GM21717 (cell line): ENCODE results near the gene ABCB6.
"Not testable (repeated sequence)": the region's sequence is repeated elsewhere in the genome, so short reads cannot be mapped to it uniquely, and the experiment has no call there.

Source experiments
- ATAC-seq: cut with Tn5 transposase; IDR thresholded peaks from one replicate; pipeline ENCODE4 v1.9.1; 2021; ENCODE audit warnings: mild to moderate bottlenecking, moderate library complexity; ENCODE audit not compliant: unreplicated experiment

Gene ABCB6

GRCh38 chr2:219218732-219219701 is at the start of gene ABCB6:
ABCB6 (minus strand) TSS chr2:219218958; CDS start chr2:219218673, 285 bp downstream.
- ATAC-seq: peak; percentile 78

DNA sequence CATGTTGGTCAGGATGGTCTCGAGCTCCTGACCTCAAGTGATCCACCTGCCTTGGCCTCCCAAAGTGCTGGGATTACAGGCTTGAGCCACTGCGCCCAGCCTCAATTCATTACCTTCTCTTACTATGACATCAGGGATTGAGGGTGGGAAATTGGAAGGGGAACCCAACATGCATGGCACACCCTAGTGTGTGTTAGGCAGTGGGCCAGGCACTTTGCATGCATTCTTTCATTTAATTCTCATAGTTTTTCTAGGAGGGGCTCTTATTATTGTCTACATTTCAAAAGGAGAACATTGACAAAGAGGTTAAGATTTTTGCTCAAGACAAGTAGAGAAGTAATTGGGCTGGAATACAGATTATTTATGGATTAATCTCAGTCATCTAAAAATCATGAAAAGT is 49.5 kb upstream of the ABCB6 start:
- no peak for ATAC-seq

GRCh38 chr2:219266886-219267285 is 48.1 kb upstream of the ABCB6 start:
- no peak for ATAC-seq

GRCh38 chr2:219266232-219266631 is 47.5 kb upstream of the ABCB6 start:
- no peak for ATAC-seq

GRCh38 chr2:219261024-219261855 is 42.5 kb upstream of the ABCB6 start:
- ATAC-seq: no peak

DNA sequence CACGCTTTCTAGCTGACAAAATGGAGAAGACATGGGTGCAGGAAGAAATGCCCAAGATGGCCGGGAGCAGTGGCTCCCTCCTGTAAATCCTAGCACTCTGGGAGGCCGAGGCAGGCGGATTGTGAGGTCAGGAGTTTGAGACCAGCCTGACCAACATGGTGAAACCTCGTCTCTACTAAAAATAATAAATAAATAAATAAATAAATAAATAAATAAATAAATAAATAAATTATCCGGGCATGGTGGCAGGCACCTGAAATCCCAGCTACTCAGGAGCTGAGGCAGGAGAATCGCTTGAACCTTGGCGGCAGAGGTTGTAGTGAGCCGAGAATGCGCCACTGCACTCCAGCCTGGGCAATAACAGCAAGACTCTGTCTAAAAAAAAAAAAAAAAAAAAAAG is 40.2 kb upstream of the ABCB6 start:
- ATAC-seq: not testable (repeated sequence)

- ATAC-seq: peak; percentile 34
These were observed 35.9 kb upstream of the ABCB6 start for GRCh38 chr2:219254590-219255201.

DNA sequence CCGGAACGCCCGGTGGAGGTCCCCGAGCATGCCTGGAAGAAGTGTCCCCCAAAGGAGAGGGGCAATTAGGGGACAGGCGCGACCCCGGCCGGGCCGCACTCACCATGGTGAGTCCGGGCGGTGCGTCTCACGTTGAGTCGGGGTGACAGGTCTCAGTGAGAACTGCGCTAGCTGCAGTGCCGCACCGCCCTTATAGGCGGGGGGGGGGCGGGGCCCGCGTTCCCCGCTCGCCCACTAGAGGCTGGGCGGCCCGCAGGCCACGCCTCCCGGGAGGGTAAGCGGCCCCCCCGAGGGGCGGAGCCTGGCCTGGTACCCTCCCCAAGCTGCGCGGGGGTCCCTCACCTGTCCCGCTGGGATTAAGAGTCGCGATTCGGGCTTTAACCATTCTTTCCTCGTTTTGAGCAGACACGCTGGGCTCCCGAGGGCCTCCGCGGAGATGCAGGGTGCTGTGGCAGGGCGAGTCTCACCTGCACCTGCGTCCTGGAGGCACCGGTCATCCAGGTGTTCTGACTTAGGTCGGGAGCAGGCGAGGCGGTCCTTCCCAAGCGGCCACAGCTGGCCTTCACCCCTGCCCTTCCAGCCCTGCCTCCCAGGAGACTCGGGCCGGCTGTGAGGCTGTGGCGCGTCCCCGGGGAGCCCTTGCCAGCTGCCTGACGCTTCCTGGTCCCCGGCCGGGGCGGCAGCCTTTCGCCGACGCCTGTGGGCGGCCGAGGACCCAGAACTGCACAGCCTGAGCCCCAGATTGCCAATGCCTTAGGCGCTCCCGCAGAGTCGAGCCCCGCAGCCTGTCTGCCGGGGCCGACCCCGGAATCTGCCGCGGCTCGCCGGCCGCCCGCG is 35.2 kb upstream of the ABCB6 start, which contains the start of gene TUBA4A:
Gene TUBA4A (minus strand): TSS at position 166 of the 837 bp plus-strand sequence. CDS start 60 bp downstream, at position 106.
- ATAC-seq: peak; percentile 47

DNA sequence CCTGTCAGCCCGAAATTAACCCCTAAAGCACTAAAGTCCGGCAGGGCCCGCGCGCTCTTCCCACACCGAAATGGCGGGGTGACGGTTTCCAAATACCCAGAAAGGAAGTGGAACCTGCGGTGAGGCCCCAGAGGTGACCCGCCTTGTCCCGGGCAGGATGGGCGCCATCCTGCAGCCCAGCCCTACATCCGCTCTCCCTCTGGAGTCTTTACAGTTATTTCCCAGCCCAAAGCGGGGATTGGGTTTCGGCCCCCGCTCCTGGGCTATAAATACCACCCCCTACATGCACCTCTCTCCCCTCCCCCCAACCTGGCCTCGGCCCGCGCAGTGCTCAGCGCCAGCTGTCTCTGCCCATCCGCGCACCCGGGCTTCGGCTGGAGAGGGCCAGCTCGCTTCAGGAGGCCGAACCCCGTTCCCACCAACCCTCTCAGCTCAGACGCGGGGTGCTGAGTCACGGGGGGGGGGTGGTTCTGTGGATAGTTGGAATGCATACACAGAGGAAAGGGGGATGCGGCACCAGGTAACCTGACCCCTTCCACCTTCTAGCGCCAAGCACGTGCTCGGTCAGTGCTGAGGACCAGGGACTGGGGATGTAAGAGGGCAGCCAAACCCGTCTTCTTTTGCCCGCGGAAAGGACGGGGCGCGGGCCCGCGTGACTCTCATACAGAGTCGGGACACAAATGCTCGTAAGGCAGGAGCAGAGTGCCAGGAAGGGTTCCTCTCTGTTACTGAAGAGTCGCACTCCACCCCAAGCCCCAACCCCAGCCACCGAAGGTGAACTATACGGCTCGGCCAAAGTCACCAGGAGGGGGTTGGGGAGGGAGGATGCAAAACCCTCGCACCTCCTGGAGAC is 34.4 kb upstream of the ABCB6 start, which contains the start of gene TUBA4B:
Gene TUBA4B (plus strand): TSS at position 344 of the 853 bp plus-strand sequence. CDS start 165 bp downstream, at position 509.
- ATAC-seq: peak; percentile 30

DNA sequence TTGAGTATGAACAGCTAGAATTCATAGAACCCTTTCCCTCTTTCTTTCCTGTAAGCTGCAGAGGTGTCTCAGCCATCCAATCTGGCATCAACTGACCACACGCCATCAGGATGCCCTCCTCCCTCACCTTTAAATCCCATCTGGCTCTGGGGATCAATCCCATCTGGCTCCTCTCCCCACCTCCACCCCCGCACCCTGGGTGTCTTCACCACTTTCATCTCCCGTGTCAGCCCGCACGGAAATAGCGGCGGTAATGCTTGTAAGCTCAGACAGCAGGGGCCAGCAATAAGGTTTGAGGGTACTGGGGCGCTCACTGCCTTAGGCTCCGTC is 33.8 kb upstream of the ABCB6 start:
- no peak for ATAC-seq

DNA sequence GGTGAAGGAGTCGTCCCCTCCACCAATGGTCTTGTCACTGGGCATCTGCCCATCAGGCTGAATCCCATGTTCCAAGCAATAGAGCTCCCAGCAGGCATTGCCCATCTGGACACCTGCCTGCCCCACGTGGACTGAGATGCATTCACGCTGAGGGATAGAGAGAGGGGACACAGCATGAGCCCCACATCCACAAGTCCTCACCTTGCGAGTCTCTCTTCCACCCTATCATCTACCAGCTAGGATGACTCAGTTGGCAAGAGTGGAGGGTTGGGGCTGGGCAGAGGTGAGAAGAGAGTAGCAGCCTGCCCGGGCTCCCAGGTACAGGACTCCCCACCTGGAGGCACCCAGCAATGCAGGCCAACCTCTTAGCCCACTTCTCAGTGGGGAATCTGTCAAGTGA is 33.3 kb upstream of the ABCB6 start:
- ATAC-seq: no peak

- no peak for ATAC-seq
These were observed 32.9 kb upstream of the ABCB6 start for GRCh38 chr2:219251656-219252055.

DNA sequence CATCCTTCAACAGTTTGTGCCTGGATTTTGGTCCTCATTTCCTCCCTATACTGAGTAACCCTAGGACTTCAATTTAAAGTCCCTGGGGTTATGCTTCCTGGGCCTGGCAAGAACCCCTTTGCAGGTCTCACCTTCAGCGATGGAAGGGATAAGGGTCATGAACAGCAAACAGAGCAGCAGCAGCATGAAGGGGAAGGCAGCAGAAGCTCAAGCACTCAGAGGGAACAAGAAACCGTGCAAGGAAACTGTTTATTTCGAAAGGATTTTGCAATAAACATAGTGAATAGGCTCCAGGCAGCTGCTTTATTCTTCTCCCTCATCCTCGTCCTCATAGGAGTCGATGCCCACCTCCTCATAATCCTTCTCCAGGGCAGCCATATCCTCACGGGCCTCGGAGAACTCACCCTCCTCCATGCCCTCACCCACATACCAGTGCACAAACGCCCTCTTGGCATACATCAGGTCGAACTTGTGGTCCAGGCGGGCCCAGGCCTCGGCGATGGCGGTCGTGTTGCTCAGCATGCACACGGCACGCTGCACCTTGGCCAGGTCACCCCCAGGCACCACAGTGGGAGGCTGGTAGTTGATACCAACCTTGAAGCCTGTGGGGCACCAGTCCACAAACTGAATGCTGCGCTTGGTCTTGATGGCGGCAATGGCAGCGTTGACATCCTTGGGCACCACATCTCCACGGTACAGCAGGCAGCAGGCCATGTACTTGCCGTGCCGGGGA is 31.5 kb upstream of the ABCB6 start:
- no peak for ATAC-seq

DNA sequence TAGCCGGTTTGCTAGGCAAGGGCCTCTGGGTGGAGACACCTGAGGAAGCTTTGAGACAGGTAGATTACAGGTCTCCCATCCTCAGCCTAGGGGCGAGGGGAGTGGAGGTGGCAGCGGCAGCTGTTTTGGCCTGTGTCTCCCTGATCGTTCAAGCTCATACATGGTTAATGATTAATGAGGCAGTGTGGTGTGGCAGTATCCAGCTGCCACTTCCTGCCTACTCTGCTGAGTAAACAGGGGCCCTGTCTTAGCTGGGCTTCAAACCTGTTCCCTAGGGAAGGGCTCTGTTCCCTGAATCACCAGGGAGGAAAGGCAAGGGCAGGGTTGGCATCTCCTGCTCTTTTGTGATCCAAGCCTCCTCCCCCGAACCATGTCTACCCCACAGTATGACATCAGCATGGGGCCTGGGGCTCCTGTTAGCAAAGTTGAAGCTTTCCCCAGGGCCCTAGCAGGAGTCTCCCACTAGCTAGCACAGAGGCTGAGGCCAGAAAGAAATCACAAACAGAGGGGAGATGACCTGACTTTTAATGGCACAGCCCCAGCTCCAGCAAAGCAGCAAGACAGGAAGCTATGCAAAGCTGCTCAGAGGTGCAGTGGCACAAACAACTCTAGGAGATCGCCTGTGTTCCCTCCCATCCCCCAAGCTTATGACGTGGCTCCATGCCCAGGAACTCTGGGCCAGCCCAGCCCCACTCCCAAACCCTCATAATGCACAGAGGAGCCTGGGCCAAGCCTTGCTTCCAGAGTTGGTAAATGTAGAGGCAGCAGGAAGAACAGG is 30.6 kb upstream of the ABCB6 start:
- peak; percentile 26 for ATAC-seq

DNA sequence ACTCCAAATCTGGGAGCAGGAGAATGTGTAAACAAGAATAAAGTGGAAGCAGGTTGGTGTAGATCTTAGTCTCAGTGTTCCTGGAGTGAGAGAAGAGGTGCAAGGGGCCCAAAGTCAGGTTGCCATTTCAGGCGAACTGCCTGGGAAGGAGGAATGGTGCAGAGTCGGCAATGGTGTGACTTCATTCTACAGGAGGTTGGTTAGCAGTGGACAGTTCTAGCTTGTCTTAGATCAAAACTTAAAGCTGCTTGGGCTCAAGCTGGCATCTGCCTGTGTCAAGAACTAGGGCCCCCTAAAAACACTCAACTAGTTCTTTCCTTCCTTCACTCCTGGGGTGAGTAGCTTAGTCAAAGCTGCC is 30.1 kb upstream of the ABCB6 start:
- ATAC-seq: no peak

GRCh38 chr2:219247678-219248642 is 29.2 kb upstream of the ABCB6 start:
- ATAC-seq: no peak

DNA sequence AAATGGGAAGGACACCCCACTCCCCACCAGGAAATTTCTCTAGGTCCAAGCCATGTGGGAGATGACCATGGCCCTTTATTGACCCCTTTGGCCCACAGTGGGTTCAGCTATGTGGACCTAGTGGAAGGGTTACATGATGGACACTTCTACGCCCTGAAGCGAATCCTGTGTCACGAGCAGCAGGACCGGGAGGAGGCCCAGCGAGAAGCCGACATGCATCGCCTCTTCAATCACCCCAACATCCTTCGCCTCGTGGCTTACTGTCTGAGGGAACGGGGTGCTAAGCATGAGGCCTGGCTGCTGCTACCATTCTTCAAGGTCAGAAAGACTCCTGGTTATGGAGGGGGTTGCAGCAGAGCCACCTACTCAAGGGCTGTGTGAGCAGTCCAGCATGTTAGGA is 27.8 kb upstream of the ABCB6 start:
- ATAC-seq: no peak
